ENCODE measurements around the gene CPT1C.

The CPT1C gene

DNA sequence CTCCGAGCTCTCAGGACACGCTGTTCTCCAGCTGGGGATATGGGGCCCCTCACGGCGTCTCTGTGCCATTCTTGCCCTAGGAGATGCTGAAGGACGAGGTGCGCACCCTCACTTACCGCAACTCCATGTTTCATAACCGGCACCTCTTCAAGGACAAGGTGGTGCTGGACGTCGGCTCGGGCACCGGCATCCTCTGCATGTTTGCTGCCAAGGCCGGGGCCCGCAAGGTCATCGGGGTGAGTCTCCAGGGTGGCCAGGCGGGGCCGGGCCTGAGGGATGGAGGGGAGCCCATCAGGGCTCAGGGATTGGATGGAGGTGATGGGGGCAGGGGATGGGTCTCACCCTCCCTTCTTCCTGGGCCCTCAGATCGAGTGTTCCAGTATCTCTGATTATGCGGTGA, 9.1 kb upstream of the CPT1C start:
- DNase-seq (ENCODE audit: low read depth in 3 of 3), result no peak

DNA sequence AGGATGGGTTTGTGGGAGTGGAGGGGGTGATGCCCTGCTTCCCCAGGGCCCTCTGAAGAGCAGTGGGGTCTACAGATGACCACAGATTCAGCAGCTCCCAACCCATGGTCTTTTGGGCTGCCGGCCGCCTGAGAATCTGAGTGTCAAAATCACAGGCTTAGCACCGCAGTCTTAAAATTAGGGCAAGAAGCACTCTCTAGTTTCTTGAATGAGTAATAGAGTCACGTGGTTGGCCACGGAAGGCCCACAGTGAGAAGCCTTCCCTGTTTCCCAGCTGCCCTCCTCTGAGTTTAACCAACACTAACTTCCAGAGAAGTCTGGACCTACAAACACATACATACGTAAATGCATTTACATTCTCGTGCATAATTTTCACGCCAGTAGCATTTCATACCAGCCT, 8.6 kb upstream of the CPT1C start:
- no peak for DNase-seq (ENCODE audit: low read depth in 3 of 3)

DNA sequence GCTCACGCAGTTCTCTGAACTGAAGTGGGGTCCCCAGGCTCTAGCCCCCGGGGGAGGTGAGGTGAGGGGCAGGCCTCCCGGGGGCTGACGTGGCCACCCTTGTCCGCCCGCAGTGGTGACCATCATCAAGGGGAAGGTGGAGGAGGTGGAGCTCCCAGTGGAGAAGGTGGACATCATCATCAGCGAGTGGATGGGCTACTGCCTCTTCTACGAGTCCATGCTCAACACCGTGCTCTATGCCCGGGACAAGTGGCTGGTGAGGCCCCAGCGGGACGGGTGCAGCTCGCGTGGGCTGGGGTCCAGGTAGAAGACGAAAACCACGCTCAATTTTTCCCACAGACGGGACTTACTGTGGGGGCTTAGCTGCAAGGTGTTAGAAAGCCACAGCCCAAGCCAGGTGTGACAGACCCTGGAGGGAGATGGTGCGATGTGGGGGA, 7.1 kb upstream of the CPT1C start:
- DNase-seq (ENCODE audit: low read depth in 3 of 3), result no peak

DNA sequence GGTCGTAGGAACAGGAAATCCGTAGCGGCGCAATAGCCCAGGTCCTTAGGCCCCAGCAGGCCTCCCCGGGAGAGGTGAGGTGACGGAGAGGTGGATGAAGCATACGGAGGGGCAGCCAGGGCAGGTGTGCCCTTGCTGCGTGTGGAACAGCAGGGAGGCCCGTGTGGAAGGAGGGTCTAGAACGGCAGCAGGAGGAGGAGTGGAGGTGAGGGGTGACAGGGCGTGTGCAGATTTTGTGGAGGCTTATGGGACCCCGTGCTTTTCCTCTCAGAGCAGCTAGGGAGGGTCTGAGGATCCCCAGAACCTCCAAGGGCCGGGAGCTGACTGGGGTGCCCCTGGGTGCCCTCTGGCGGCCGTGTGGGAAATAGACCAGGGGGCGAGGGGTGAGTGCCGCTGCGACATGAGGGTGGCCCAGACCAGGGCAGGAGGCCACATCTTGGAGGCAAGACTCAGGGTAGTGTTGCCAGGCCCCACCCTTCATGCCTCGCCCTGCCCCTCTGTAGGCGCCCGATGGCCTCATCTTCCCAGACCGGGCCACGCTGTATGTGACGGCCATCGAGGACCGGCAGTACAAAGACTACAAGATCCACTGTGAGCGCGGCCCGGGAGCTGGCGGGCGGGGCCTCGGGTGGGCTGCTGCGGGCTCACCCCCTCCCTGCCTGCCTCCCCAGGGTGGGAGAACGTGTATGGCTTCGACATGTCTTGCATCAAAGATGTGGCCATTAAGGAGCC, 6.5 kb upstream of the CPT1C start:
- no peak for DNase-seq (ENCODE audit: low read depth in 3 of 3)

DNA sequence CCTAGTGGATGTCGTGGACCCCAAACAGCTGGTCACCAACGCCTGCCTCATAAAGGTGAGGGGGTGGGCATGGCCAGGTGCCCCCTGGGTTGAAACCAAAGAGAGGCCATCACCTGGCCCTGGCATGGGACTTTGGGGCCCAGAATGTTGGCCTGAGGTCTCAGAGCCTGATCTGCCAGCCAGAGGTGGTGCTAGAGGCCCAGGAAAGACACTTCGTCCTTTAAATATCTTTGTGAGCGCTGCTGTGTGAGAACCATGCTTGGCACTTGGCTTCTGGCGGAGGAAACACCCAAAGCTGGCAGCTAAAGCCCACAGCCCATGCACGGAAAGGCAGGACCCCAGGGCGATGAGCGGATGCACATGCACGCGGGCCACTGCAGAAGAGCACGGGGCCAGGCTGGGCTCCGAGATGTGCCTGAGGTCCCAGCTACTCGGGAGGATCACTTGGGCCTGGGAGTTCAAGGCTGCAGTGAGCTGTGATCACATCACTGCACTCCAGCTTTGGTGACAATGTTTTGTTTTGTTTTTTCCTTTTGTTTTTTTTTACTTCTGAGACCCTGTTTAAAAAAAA, 5.8 kb upstream of the CPT1C start:
- no peak for DNase-seq (ENCODE audit: low read depth in 3 of 3)

DNA sequence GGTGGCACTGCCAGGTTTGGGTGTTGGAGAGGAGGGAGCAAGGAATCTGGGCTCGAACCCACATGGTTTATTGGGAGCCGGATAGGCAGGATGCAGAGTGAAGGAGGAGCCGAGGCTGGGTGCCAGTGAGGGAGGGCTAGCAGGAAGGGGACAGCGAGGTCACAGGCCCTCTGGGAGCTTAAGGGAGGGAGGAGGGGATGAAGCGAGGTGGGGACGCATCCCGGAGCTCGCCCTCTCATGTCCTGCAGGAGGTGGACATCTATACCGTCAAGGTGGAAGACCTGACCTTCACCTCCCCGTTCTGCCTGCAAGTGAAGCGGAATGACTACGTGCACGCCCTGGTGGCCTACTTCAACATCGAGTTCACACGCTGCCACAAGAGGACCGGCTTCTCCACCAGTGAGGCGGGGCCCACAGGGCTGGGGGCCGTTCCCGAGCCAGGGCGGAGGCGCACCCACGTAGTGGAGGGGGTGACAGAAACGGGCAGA, 5.0 kb upstream of the CPT1C start:
- no peak for DNase-seq (ENCODE audit: low read depth in 3 of 3)

DNA sequence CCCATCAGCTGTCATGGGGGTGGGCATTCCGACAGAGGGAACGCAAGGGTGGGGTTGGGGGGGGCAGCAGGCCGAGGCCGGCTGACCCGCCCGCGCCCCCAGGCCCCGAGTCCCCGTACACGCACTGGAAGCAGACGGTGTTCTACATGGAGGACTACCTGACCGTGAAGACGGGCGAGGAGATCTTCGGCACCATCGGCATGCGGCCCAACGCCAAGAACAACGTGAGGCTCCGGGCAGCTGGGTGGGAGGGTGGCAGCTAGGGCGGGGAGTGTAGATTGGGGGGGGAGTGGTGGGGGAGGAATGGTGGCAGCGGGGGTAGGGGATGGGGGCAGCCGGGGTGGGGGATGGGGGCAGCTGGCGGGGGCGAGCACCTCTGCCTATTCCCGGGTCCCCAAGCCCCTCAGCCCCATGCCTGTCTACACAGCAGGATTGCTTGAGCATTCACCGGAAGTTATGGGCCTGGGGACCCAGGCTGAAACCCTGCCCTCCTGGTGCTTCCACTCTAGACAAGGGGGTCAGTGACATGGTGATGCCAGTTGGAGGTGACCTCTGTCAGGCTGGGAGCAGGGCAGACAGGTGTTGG, 4.3 kb upstream of the CPT1C start:
- DNase-seq (ENCODE audit: low read depth in 3 of 3), result no peak

DNA sequence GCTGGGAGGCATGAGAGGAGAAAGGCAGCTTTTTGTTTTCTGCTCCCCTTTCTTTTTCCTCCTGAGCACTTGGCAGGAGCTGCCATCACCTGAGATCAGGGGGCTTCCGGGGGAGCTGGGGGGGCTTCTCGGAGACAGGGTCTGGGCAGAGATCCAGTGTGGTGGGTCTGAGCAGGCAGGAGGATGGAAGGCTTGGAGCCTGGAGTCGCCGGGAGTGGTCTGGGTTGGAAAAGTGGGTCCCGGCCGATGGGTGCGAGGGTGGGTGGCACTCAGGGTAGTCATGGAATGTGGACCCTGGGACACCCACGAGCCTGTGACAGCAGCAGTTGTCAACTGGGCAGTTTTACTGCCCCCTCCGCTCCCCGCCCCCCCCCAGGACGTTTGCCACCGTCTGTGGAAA, 3.8 kb upstream of the CPT1C start:
- no peak for DNase-seq (ENCODE audit: low read depth in 3 of 3)

DNA sequence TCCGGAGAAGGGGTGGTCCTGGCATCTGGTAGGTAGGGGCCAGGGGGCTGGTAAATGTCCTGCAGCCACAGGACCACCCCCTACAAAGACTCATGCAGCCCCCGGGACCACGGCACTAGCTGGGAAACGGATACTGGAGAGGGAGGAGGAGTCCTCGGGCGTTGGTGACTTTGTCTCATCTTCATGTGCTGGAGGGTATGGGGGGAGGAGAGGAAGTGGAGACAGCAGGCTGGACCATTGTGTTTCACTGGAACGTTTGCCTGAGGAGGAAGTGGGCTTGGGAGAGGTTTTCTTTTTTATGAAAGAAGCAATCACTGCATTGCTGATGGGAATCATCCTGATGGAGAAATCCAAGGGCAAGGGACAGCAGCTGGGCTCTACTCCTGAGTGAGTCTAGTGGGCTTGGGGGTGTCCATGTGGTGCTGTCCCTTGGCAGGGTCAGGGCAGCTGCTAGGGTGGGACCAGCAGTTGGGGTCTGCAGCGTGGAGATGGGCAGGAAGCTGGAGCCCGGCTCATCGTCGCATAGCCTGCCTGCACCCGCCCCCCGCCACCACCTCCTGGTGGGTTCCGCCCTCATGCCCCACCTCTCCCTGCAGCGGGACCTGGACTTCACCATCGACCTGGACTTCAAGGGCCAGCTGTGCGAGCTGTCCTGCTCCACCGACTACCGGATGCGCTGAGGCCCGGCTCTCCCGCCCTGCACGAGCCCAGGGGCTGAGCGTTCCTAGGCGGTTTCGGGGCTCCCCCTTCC, 3.2 kb upstream of the CPT1C start:
- no peak for DNase-seq (ENCODE audit: low read depth in 3 of 3)

DNA sequence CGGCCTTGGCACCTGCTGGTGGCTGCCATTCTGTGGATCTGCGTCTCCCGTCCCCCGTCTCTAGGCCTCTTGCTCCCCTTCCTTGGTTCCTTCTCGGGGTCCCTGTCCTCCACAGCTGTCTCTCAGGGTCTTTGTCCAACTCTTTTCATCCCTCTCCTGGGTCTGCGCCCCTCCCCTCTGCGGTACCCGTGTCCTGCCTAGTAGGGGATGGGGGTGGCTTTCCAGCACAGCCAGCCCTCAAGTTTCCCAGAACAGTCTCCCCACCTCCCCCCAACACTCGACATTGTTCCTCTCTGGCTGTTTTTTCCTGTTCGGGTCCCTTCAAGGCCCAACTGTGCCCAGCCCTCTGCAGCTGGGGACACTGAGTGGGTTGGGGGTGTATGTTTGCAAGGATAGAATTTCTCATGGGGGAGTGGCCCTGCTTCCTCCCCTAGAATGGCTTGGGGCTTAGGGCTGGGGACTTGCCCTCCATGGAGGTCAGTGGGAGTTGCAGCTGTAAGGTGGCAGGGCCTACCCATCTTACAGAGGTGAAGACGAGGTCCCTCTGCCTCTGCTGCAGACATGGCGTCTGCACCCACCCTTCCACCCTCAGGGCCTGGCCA, 2.3 kb upstream of the CPT1C start:
- DNase-seq (ENCODE audit: low read depth in 3 of 3), result no peak

DNA sequence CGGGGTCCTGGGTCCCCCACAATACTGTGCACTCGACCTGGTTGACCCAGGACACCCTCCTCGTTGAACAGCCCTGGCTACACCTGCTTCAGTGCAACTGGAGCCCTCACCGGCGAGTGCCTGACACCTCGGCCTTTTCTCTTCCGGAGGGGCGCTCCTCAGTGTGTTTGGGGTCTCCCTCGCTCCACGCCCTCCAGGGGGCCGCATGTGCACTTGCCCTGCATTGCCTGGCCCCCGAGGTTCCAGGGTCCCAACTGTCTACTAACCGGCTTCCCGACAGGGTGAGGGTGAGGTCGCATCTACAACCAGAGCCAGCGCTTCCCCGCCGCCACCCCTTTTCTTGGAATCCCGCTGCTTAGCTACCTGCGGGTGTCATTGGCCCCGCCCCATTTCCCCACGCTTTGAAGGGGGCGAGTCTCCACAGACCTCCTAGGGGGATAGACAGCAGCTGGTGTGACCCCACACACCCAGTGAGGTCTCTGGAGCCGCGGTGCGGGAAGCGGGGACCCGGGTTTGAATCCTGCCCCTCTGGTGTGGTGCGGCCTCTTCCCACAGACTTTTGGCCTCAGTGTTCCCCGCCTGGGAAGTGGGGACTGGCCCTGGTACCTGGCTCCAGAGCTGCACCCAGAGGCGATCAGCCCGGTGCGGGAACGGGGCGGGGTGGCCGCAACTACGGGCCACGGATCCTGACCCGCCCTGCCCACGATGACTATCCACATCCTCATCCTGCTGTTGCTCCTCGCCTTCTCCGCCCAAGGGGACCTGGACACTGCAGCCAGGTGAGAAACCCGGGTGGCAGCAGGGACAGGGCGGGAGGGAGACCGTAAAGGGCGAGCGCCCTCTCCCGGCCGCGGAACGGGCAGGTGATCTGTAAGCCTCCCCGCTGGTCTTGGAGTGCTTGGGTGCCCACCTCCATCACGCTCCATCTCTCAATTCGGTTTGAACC, 1.5 kb upstream of the CPT1C start, which contains the start of gene ADM5:
Gene ADM5 (plus strand): TSS at position 462 of the 946 bp plus-strand sequence. CDS start 244 bp downstream, at position 706.
- DNase-seq (ENCODE audit: low read depth in 3 of 3), result no peak

DNA sequence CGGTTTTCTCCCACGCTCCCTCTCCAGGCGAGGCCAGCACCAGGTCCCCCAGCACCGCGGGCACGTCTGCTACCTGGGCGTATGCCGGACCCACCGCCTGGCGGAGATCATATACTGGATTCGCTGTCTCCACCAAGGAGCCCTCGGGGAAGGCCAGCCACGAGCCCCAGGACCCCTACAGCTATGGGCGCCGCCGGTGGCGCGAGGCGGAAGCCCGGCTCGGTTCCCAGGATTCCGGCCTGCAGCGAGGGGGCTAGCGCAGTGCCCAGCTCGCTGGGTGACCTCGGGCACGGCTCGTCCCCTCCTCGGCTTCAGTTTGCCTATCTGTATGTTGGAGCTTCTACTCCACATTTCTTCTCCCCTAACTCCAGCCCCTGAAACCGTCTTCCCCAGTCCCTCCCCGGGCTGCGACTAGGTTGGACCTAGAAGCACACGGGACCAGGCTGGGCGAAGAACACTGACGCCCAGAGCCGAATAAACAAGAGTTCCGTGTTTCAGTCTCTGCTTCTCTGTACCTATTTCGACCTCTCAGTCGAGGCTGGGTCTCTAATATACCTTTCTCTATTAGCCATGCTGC, 749 bp upstream of the CPT1C start:
- DNase-seq (ENCODE audit: low read depth in 3 of 3), result no peak

DNA sequence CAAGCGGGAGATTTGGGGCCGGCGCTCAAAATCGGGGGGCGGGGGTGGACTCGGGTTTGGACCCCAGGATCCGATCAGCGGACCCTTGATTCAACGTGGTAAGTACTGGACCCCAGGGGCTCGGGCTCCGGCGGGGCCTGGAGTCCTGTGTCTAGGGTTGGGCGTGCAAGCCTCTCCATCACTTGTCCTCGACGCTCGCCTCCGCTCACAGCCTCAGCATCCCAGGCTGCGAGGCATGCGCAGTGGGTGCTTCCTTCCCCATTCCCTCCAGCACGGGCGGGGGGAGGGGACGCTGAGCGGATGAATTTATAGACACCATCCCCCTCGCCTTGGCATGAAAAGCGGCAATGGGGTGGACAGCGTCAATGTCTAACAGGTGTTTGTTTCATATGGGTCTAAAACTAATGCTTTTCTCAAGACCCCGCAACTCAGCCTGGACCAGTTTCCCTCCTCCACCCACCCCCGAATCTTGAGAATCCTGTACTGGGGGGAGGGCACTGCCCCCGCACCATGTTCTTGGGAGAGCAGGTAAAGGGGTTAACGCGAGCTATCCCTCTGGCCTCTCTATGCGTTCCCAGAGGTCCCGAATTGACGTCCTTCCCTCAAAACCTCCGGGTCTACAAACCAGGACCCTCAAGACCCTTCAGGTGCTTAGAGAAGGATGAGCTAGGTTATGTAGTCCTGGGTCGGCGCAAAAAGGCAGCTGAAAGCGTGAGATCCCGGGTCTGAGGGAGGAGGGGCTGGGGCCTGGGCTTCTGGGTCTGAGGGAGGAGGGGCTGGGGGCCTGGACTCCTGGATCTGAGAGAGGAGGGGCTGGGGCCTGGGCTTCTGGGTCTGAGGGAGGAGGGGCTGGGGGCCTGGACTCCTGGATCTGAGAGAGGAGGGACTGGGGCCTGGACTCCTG, 579 bp downstream of the CPT1C start:
- DNase-seq (ENCODE audit: low read depth in 3 of 3), result peak in 2 of 3 experiments; percentile 23 to 48

DNA sequence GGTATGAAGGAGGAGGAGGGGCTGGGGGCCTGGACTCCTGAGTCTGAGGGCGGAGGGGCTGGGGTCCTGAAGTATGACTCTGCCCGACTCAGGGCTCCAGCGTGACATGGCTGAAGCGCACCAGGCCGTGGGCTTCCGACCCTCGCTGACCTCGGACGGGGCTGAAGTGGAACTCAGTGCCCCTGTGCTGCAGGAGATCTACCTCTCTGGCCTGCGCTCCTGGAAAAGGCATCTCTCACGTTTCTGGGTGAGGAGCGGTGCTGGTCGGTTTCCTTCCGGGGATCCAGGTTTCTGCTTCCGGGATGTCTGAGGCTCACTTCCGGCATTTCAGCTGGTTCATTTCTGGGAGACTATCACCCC, 1.2 kb downstream of the CPT1C start:
- DNase-seq (ENCODE audit: low read depth in 3 of 3), result no peak

DNA sequence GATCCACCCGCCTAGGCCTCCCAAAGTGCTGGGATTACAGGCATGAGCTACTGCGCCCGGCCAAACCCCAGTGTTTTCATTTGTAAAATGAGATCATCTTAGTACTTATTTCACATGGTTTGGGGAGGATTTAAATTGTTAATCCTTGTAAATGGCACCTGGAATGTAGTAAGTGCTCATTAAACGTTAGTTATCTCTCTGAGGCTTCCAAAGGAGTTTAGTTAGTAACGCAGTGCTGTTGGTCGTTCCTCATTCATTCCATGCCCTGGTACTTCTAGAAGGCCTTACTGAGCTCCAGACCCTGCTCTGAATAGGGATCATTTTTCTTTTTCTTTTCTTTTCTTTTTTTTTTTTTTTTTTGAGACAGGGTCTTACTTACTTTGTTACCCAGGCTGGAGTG, 5.2 kb downstream of the CPT1C start:
- DNase-seq (ENCODE audit: low read depth in 3 of 3), result no peak

DNA sequence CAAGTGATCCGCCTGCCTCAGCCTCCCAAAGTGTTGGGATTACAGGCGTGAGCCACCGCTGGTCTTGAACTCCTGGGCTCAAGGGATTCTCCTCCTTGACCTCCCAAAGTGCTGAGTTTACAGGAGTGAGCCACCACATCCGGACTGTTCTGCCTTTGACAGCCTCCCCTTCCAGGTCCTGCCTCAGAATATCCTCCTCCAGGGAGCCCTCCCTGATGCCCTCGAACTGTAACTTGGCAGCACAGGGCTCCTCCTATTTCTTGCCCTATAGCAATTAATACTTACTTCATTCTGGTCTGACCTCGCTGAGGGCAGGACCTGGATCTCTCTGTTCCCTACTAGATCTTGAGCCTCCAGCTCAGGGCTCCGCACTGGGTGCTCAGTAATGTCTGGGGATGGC, 5.9 kb downstream of the CPT1C start:
- DNase-seq (ENCODE audit: low read depth in 3 of 3), result no peak

DNA sequence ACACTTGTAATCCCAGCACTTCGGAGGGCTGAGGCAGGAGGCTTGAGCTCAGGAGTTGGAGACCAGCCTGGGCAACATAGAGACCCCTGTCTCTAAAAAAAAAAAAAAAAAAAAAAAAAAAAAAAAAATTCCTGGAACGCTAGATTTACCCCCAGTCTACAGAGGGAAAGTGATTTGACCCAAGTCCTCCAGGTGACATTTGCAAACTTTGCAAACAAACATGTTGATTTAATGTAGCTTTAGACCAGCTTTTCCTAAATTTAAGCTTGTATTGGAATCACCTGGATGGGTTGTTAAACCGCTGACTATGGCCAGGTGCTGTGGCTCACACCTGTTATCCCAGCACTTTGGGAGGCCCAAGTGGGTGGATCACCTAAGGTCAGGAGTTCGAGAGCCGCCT, 8.4 kb downstream of the CPT1C start:
- DNase-seq (ENCODE audit: low read depth in 3 of 3), result no peak

DNA sequence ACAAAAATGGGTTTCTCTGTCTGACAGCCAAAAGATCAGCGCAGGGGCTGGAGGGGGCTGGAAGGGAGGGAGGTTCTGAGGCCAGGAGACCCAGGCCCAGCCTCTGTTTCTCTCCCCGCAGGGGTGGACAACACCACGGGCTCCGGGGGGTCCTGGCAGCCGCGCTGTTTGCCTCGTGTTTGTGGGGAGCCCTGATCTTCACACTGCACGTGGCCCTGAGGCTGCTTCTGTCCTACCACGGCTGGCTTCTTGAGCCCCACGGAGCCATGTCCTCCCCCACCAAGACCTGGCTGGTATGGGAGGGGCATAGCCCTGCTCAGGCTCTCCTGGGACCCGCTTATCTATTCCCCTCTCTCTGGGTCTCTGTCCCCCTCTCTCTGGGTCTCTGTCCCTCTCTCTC, 9.6 kb downstream of the CPT1C start:
- no peak for DNase-seq (ENCODE audit: low read depth in 3 of 3)

DNA sequence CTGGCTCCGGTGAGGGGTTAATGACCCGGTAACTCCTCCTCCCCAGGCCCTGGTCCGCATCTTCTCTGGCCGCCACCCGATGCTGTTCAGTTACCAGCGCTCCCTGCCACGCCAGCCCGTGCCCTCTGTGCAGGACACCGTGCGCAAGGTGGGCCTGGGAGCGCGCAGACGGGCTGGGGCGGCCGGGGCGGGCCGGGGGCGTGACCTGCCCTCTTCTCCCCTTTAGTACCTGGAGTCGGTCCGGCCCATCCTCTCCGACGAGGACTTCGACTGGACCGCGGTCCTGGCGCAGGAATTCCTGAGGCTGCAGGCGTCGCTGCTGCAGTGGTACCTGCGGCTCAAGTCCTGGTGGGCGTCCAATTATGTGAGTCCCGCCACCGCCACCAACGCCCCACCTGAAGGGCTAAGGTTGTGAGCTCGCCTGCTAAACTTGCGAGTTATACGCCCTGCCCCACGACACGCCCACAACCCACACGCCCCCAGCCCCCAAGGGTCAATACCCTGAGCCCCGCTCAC, 10.4 kb downstream of the CPT1C start:
- no peak for DNase-seq (ENCODE audit: low read depth in 3 of 3)

Measured in stimulated activated CD4-positive, alpha-beta T cell treated with anti-CD3 and anti-CD28 coated beads, TNF-alpha, amount 100 ng/mL, for 24 hours (primary cell).